Body of pancreas (tissue), 4 donors: Measurements from ENCODE around the gene WARS2.

ENCODE experiments used
- POLR2A ChIP-seq, 3 donors: fragments of 450-650 bp; IDR thresholded peaks; one replicate each; pipeline ENCODE4 v1.6.1; 2016; ENCODE audit warnings: antibody characterized with exemption in 3 of 3, mild to moderate bottlenecking in 2 of 3
- TF ChIP-seq, protein P1 (sequence below), 7 experiments: fragments of 450-650 bp in 4 of 7; fragments of 200-600 bp in 3 of 7; sonication (generic) in 3 of 7; IDR thresholded peaks; one replicate each; pipeline ENCODE4 v1.5.1; 2016 to 2019; ENCODE audit warnings: antibody characterized with exemption in 7 of 7

DNA sequence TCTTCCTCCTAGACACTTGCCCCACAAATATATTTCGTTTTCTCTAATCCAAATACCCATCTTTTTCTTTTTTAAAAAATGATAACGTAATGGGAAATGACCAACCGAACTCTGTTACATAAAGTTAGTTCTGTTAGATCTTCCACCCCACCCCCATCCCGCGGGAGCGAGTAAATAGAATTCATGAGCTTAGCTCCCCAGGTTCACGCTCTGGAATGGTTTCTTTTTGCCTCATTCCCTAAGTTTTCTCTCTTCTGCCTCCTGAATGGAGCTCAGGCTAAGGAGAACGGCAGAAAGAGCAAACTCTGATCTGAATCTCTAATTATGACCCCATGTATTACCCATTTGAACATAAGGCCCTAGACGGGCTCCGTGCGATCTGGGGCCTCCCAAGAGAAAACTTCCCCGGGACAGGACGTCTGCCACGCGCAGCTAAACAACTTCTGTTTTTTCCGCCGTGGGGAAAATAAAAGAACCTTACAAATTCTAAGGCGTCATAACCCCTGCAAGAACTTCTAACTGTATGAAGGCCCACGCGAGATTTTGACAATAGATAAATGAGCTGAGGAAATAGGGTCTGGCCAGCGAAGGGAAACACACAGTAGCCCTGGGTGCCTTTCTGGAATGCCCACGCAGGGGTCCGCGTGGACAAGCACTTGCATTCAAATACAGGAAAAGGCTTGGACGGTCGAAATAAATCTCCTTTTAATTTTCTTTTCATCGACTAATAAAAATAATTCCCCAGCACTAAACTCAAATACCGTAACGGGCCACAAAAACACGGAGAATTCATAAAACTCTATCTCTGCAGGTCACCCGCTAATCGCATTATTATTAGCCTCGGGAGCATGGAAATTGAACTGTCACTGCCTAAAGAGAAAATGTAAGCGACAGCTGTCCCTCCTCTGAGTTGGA is 154.6 kb downstream of the WARS2 start:
- TF ChIP-seq, protein P1, sequence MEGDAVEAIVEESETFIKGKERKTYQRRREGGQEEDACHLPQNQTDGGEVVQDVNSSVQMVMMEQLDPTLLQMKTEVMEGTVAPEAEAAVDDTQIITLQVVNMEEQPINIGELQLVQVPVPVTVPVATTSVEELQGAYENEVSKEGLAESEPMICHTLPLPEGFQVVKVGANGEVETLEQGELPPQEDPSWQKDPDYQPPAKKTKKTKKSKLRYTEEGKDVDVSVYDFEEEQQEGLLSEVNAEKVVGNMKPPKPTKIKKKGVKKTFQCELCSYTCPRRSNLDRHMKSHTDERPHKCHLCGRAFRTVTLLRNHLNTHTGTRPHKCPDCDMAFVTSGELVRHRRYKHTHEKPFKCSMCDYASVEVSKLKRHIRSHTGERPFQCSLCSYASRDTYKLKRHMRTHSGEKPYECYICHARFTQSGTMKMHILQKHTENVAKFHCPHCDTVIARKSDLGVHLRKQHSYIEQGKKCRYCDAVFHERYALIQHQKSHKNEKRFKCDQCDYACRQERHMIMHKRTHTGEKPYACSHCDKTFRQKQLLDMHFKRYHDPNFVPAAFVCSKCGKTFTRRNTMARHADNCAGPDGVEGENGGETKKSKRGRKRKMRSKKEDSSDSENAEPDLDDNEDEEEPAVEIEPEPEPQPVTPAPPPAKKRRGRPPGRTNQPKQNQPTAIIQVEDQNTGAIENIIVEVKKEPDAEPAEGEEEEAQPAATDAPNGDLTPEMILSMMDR (IDR thresholded peaks at IDR 0.05): no peak
- no peak for TF ChIP-seq POLR2A (IDR thresholded peaks at IDR 0.05)
